Left renal pelvis (tissue), 4 donors: ENCODE data around the gene SF3B2. TPM values are rescaled to one million over a fixed set of nuclear protein-coding genes. Genes with fewer than 3 reads are reported as not detected.
"Not testable (repeated sequence)": the region's sequence is repeated elsewhere in the genome, so short reads cannot be mapped to it uniquely, and the experiment has no call there.

Experiments used
- DNase-seq, 4 donors: peaks; one replicate each; pipeline ENCODE4 v3.0.0-alpha.2; 2013; ENCODE audit warnings: low read depth in 4 of 4, low spot score in 3 of 4
- polyA plus RNA-seq, 4 donors: library from polyadenylated mRNA; unstranded; fragments of 120-200 nt; gene quantifications; one replicate each; pipeline ENCODE4 v1.2.1, GENCODE V29; 2013; ENCODE audit not compliant: insufficient read length in 4 of 4

The SF3B2 gene
- polyA plus RNA-seq, 4 donors: 185 to 261 (median 236) TPM

DNA sequence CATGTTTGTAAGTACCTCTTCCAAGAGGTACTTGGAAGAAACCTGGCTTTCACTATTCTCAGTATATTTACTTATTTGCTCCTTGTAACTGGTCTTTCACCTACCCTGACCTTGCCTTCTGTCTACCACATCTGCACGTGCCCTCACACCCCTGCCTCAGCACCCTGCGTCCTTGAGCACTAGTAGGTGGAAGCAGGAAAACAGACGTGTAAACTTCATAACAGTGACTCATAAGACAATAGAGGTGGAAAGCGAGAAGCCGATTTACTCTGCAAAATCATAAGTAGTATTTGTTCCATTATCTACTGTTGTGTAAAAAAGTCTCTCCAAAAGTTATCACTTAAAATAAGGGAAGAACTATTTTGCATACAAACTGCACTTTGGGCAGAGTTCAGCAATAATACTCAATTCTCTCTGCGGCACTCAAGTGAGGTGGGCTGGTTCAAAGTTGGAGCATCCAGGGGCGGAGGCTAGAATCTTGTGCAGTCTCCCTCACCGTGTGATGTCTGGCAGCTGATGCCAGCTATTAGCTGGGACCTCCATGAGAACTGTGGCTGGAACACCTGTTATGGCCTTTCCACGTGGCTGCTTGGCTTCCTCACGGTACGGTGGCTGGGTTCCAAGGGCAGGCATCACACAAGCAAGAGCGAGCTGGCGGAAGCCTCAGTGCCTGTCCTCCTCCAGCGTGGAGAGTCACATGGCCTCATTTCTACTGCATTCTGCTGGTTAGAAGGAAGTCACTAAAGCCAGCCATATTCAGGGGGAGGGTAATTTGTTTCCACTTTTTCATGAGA, 48.3 kb downstream of the SF3B2 start:
- peak in 3 of 4 donors; percentile 31 to 46 (median 46) for DNase-seq

GRCh38 chr11:66101066-66101464, 48.9 kb downstream of the SF3B2 start:
- DNase-seq: no peak

DNA sequence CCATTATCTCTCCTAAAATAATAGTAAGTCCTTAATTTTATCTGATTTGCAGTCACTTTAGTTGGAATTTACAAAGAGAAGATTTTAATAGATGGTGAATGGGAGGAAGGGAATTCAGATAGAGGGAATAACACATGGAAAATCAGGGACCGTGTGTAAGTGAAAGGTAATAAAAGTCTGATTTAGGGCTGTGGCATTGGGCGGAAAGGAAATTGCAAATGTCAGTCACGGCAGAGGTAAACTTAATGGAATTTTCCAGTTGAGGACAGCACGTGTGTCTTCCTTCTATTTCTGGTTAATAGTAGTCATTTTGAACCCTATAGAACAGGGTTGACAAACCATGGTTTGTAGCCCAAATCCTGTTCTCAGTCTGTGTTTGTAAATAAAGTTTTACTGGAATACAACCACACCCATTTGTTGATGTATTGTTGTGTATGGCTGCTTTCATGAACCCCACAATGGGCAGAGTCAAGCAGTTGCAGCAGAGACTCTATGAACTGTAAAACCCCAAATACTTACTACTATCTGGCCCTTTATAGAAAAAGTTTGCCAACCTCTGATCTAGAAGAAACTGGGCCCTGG, 52.0 kb downstream of the SF3B2 start:
- DNase-seq: no peak

- no peak for DNase-seq
These were observed 54.8 kb downstream of the SF3B2 start for GRCh38 chr11:66106786-66107599.

- DNase-seq: no peak
These were observed 55.7 kb downstream of the SF3B2 start for GRCh38 chr11:66107600-66108510.

- no peak for DNase-seq
These were observed 57.1 kb downstream of the SF3B2 start for GRCh38 chr11:66109294-66109693.

DNA sequence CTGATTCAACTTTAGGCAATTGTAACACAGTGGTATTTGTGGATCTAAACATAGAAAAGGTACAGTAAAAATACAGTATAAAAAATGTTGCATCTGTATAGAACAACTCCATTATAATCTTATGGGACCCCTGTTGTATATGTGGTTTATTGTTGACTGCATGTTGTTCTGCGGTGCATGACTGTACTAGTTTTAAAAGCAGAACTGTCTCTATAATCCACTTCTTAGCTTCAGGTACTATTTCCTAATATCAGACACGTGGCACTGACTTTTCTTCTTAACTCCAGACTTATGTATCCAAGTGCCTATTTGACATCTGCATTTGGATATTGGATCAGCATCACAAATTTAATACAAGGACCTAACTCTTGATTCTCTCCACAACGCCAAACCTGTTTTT, 59.0 kb downstream of the SF3B2 start:
- no peak for DNase-seq

GRCh38 chr11:66112041-66112491, 59.9 kb downstream of the SF3B2 start:
- DNase-seq: no peak

- DNase-seq: no peak
These were observed 60.7 kb downstream of the SF3B2 start for GRCh38 chr11:66112601-66113499.

DNA sequence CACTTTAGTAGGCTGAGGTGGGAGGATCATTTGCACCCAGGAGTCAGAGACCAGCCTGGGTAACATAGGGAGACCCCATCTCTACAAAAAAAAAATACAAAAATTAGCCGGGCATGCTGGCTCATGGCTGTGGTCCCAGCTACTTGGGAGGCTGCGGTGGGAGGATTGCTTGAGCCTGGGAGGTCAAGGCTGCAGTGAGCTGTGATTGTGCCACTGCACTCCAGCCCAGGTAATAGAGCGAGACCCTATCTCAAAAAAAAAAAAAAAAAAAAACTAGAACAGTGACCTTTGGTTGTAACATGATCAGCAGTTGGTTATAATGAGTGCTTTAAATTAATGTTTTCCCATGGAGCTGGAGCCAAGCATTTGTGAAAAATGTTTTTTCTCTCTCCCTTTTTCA, 62.8 kb downstream of the SF3B2 start:
- not testable (repeated sequence) for DNase-seq

DNA sequence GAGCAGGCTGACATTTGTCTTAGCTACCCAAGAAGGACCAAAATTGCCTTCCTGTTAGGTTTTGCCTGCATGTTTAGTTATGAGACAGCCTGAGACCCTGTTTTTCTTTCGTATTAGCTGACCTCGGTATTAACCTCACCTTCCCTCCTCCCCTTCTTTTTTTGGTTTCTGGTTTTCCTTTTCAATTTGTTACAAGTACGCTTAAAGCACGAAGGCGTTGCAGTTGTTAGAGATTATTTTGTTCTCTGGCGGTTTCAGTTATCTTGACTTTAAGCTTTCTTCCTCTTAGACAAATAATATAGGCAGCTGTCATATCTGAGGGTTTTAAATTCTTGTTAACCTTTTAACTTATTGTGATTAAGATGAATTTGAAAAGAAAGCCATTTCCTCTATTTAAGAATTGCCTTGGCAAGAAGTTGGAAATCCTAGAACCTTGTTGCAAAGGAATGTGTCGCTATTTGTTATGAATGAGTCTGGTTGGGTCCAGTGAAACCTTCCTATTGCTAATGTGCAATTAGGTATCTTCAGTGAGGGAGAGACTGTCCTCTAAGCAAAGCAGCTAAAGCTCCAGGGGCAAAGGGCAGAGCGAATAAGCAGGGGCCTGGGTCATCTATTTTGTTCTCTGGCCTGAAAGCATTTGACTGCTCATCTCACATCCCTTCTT, 63.6 kb downstream of the SF3B2 start:
- DNase-seq: no peak

DNA sequence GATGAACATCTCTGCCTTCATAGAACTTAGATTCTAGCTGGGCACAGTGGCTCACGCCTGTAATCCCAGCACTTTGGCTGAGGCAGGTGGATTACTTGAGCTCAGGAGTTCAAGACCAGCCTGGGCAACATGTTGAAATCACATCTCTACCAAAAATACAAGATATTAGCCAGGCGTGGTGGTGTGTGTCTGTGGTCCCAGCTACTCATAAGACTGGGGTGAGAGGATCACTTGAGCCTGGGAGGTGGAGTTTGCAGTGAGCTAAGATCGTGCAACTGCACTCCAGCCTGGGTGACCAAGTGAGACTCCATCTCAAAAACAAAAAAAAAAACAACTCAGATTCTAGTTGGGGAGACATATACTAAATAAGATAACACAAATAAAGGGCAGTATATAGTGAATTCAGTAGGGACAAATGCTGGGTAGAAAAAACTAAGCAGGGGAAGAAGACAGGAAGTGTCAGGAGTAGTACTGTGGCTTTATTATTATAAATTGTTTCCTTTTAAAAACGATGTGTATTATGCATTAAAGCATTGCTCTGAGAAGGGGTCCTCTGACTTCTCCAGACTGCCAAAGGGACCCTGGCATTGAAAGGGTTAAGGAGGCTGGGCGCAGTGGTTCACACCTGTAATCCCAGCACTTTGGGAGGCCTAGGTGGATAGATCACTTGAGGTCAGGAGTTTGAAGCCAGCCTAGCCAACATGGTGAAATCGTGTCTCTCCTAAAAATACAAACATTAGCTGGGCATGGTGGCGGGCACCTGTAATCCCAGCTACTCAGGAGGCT, 64.6 kb downstream of the SF3B2 start:
- DNase-seq: no peak

DNA sequence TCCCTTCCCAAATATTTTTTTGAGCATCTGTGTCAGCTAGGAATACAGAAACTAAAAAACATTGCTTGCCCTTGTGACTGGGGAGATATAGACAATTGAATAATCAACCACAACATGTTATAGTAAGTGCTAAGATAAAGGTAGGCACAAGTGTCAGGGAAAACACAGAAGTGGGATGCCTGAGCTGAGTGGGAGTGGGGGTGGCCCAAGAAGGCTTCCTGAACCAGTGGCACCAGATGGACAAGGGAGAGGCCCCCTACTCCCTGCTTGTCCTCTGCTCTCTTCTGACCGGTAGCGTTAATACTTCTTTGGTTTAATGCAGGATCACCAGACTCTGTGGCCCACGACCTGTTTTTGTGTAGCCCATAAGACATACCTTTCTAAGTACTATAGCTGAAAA, 66.7 kb downstream of the SF3B2 start:
- no peak for DNase-seq

Other genes starting within 250 kb of the SF3B2 start
- 1 to 10 TPM; 2.0 to 4.1 (median 2.9) TPM for gene SNX32, start 218.4 kb upstream of the SF3B2 start, polyA plus RNA-seq
- gene CFL1, start 194.2 kb upstream of the SF3B2 start, polyA plus RNA-seq: 100 to 1,000 TPM; 672 to 810 (median 730) TPM
- gene MUS81, start 191.9 kb upstream of the SF3B2 start, polyA plus RNA-seq: 10 to 100 TPM; 40.5 to 64.2 (median 48.2) TPM
- gene EFEMP2, start 179.6 kb upstream of the SF3B2 start, polyA plus RNA-seq: 100 to 1,000 TPM; 102 to 212 (median 121) TPM
- 1 to 10 TPM in 2 of 4 donors, under 1 TPM in 2; 0.92 to 1.4 (median 1.1) TPM for gene CTSW, start 172.5 kb upstream of the SF3B2 start, polyA plus RNA-seq
- 10 to 100 TPM; 65.4 to 95.5 (median 90.1) TPM for gene FIBP, start 163.9 kb upstream of the SF3B2 start, polyA plus RNA-seq
- gene CCDC85B, start 161.7 kb upstream of the SF3B2 start, polyA plus RNA-seq: 10 to 100 TPM in 2 of 4 donors, 1 to 10 TPM in 2; 4.8 to 15.0 (median 9.7) TPM
- gene FOSL1, start 152.0 kb upstream of the SF3B2 start, polyA plus RNA-seq: under 1 TPM in 2 of 4 donors, not detected in 2; 0.23 to 0.30 TPM
- 10 to 100 TPM; 36.8 to 50.2 (median 38.8) TPM for gene C11orf68, start 133.3 kb upstream of the SF3B2 start, polyA plus RNA-seq
- 100 to 1,000 TPM in 1 of 4 donors, 10 to 100 TPM in 3; 73.8 to 106 (median 81.9) TPM for gene DRAP1, start 132.9 kb upstream of the SF3B2 start, polyA plus RNA-seq
- gene TSGA10IP, start 106.9 kb upstream of the SF3B2 start, polyA plus RNA-seq: not detected
- 10 to 100 TPM; 41.9 to 57.8 (median 47.7) TPM for gene SART1, start 90.6 kb upstream of the SF3B2 start, polyA plus RNA-seq
- gene EIF1AD, start 50.2 kb upstream of the SF3B2 start, polyA plus RNA-seq: 10 to 100 TPM; 18.6 to 31.6 (median 27.8) TPM
- 100 to 1,000 TPM; 256 to 283 (median 266) TPM for gene BANF1, start 49.9 kb upstream of the SF3B2 start, polyA plus RNA-seq
- gene CST6, start 40.4 kb upstream of the SF3B2 start, polyA plus RNA-seq: not detected
- not detected for gene CATSPER1, start 25.9 kb upstream of the SF3B2 start, polyA plus RNA-seq
- 1 to 10 TPM; 3.5 to 7.1 (median 4.3) TPM for gene GAL3ST3, start 3.2 kb upstream of the SF3B2 start, polyA plus RNA-seq
- 10 to 100 TPM; 43.6 to 60.4 (median 49.3) TPM for gene PACS1, start 17.9 kb downstream of the SF3B2 start, polyA plus RNA-seq
- 10 to 100 TPM; 16.3 to 29.2 (median 18.9) TPM for gene KLC2, start 205.3 kb downstream of the SF3B2 start, polyA plus RNA-seq
- gene RAB1B, start 216.3 kb downstream of the SF3B2 start, polyA plus RNA-seq: 100 to 1,000 TPM; 103 to 140 (median 121) TPM
- gene CNIH2, start 225.8 kb downstream of the SF3B2 start, polyA plus RNA-seq: 1 to 10 TPM; 3.6 to 6.1 (median 4.3) TPM
- gene YIF1A, start 236.8 kb downstream of the SF3B2 start, polyA plus RNA-seq: 10 to 100 TPM; 43.0 to 57.7 (median 51.7) TPM
- not detected for gene TMEM151A, start 239.5 kb downstream of the SF3B2 start, polyA plus RNA-seq